ENCODE results near the gene NEDD4L.

- no peak for TF ChIP-seq ESRRG (CRISPR knock-in tag; IDR thresholded peaks at IDR 0.05)
- TF ChIP-seq RARB (CRISPR knock-in tag; IDR thresholded peaks at IDR 0.05), result no peak
- TF ChIP-seq BACH2 (CRISPR knock-in tag; IDR thresholded peaks at IDR 0.05; ENCODE audit: borderline replicate concordance), result no peak
- TF ChIP-seq PATZ1 (CRISPR knock-in tag; IDR thresholded peaks at IDR 0.05; ENCODE audit: borderline replicate concordance), result no peak
- no peak for TF ChIP-seq ZFP3 (CRISPR knock-in tag; IDR thresholded peaks at IDR 0.05)
- TF ChIP-seq, protein P1, sequence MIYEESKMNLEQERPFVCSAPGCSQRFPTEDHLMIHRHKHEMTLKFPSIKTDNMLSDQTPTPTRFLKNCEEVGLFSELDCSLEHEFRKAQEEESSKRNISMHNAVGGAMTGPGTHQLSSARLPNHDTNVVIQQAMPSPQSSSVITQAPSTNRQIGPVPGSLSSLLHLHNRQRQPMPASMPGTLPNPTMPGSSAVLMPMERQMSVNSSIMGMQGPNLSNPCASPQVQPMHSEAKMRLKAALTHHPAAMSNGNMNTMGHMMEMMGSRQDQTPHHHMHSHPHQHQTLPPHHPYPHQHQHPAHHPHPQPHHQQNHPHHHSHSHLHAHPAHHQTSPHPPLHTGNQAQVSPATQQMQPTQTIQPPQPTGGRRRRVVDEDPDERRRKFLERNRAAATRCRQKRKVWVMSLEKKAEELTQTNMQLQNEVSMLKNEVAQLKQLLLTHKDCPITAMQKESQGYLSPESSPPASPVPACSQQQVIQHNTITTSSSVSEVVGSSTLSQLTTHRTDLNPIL (CRISPR knock-in tag; IDR thresholded peaks at IDR 0.05; ENCODE audit: low read depth), result no peak
- no peak for TF ChIP-seq ZNF8 (CRISPR knock-in tag; IDR thresholded peaks at IDR 0.05)
- no peak for TF ChIP-seq PPARA (CRISPR knock-in tag; IDR thresholded peaks at IDR 0.05; ENCODE audit: borderline replicate concordance)
- TF ChIP-seq ZNF565 (CRISPR knock-in tag; conservative IDR thresholded peaks at IDR 0.05; ENCODE audit: low read depth), result no peak
- TF ChIP-seq TSHZ2 (CRISPR knock-in tag; IDR thresholded peaks at IDR 0.05), result no peak
- TF ChIP-seq ARNTL (CRISPR knock-in tag; IDR thresholded peaks at IDR 0.05; ENCODE audit: borderline replicate concordance, low read depth), result no peak
- TF ChIP-seq ISL1 (CRISPR knock-in tag; IDR thresholded peaks at IDR 0.05), result no peak
Observed at GRCh38 chr18:58201268-58201667, 157.2 kb downstream of the NEDD4L start.
